Sigmoid colon (tissue), 4 donors: Measurements from ENCODE around the gene EPYC.

Source experiments
- CTCF ChIP-seq, 4 experiments: fragments of 450-650 bp in 3 of 4; fragments of 200-600 bp in 1 of 4; IDR thresholded peaks; one replicate each; pipeline ENCODE4 v1.5.1; 2016 to 2019; ENCODE audit warnings: antibody characterized with exemption in 4 of 4, mild to moderate bottlenecking in 3 of 4, moderate library complexity in 2 of 4
- EP300 ChIP-seq, 4 donors: sonication (generic); formaldehyde crosslinking; IDR thresholded peaks; one replicate each; pipeline ENCODE4 v1.6.1; 2017; ENCODE audit warnings: antibody characterized with exemption in 4 of 4
- POLR2A ChIP-seq, 2 donors: fragments of 450-650 bp; IDR thresholded peaks; one replicate each; pipeline ENCODE4 v1.6.1; 2016; ENCODE audit warnings: antibody characterized with exemption in 2 of 2, mild to moderate bottlenecking in 2 of 2, moderate library complexity in 2 of 2
- POLR2AphosphoS5 ChIP-seq, 4 donors: sonication (generic); formaldehyde crosslinking; IDR thresholded peaks; one replicate each; pipeline ENCODE4 v1.6.1; 2017; ENCODE audit warnings: antibody characterized with exemption in 4 of 4

GRCh38 chr12:90920222-90920621, 84.5 kb downstream of the EPYC start:
- no peak for TF ChIP-seq CTCF (IDR thresholded peaks at IDR 0.05)
- TF ChIP-seq POLR2A (IDR thresholded peaks at IDR 0.05) = no peak
- TF ChIP-seq POLR2AphosphoS5 (IDR thresholded peaks at IDR 0.05) = no peak
- TF ChIP-seq EP300 (IDR thresholded peaks at IDR 0.05) = no peak
